KBM-7 (cell line): ENCODE results near the gene ERC2.

Experiments
- DNase-seq: peaks from one replicate; pipeline ENCODE4 v3.0.0-alpha.2; 2015
- in situ Hi-C: fragments of 300-500 bp; cut with MboI; formaldehyde crosslinking; loops from 2 replicates; pipeline ENCODE4 v1.14.3; 2020; ENCODE audit warnings: low sequenced_read_pairs, low pct_unique_long_range_greater_than_20kb, mixed read lengths

Gene ERC2

GRCh38 chr3:55770077-55770476, 698.2 kb downstream of the ERC2 start:
- DNase-seq: no peak

GRCh38 chr3:55766753-55767152, 701.5 kb downstream of the ERC2 start:
- in situ Hi-C loops: no loop called here
- DNase-seq: no peak

More at GRCh38 chr3:55770077-55770476, 698.2 kb downstream of the ERC2 start:
- in situ Hi-C loops: no loop called here

- no peak for DNase-seq
- in situ Hi-C loops: no loop called here
These were observed 702.2 kb downstream of the ERC2 start for GRCh38 chr3:55765906-55766701.

GRCh38 chr3:55765398-55765797, 702.9 kb downstream of the ERC2 start:
- in situ Hi-C loops: no loop called here
- no peak for DNase-seq

GRCh38 chr3:55756976-55757375, 711.3 kb downstream of the ERC2 start:
- no peak for DNase-seq
- in situ Hi-C loops: no loop called here

- no peak for DNase-seq
- in situ Hi-C loops: no loop called here
These were observed 712.6 kb downstream of the ERC2 start for GRCh38 chr3:55755516-55756205.

GRCh38 chr3:55752911-55753310, 715.4 kb downstream of the ERC2 start:
- in situ Hi-C loops: no loop called here
- DNase-seq: no peak

- in situ Hi-C loops: no loop called here
- no peak for DNase-seq
These were observed 716.5 kb downstream of the ERC2 start for GRCh38 chr3:55751730-55752129.

- in situ Hi-C loops: no loop called here
- no peak for DNase-seq
These were observed 717.7 kb downstream of the ERC2 start for GRCh38 chr3:55750525-55750924.

- no peak for DNase-seq
- in situ Hi-C loops: no loop called here
These were observed 719.2 kb downstream of the ERC2 start for GRCh38 chr3:55749036-55749435.

- in situ Hi-C loops: no loop called here
- peak; percentile 2 for DNase-seq
These were observed 721.4 kb downstream of the ERC2 start for GRCh38 chr3:55746808-55747413.

- no peak for DNase-seq
- in situ Hi-C loops: no loop called here
These were observed 725.5 kb downstream of the ERC2 start for GRCh38 chr3:55742832-55743136.

- in situ Hi-C loops: no loop called here
- no peak for DNase-seq
These were observed 726.0 kb downstream of the ERC2 start for GRCh38 chr3:55742022-55742831.

- in situ Hi-C loops: no loop called here
- no peak for DNase-seq
These were observed 731.1 kb downstream of the ERC2 start for GRCh38 chr3:55737186-55737585.

- no peak for DNase-seq
- in situ Hi-C loops: no loop called here
These were observed 732.3 kb downstream of the ERC2 start for GRCh38 chr3:55735976-55736375.

GRCh38 chr3:55731741-55732140, 736.5 kb downstream of the ERC2 start:
- in situ Hi-C loops: no loop called here
- no peak for DNase-seq

- no peak for DNase-seq
- in situ Hi-C loops: no loop called here
These were observed 738.7 kb downstream of the ERC2 start for GRCh38 chr3:55729546-55729945.

GRCh38 chr3:55728461-55729100, 739.7 kb downstream of the ERC2 start:
- in situ Hi-C loops: no loop called here
- DNase-seq: no peak

GRCh38 chr3:55726501-55726775, 741.8 kb downstream of the ERC2 start:
- no peak for DNase-seq
- in situ Hi-C loops: no loop called here
